NCI-H2081 (cell line): ENCODE measurements around the gene KLHL13.
"Not testable (repeated sequence)": the region's sequence is repeated elsewhere in the genome, so short reads cannot be mapped to it uniquely, and the experiment has no call there.

Experiments
- DNase-seq, 2 experiments: peaks; one replicate each; lab custom pipeline; 2025; lab: John Stamatoyannopoulos, UW

The KLHL13 gene

GRCh38 chrX:118116713-118117550, at the start of gene KLHL13:
Gene KLHL13 (minus strand): TSS chrX:118116810. CDS start chrX:118028473, 88,337 bp downstream.
- peak; percentile 61 to 74 for DNase-seq

- no peak for DNase-seq
These were observed 47.5 kb upstream of the KLHL13 start for GRCh38 chrX:118164138-118164537.

GRCh38 chrX:118156953-118157608, 40.5 kb upstream of the KLHL13 start:
- no peak for DNase-seq

- no peak for DNase-seq
These were observed 39.8 kb upstream of the KLHL13 start for GRCh38 chrX:118156254-118156952.

GRCh38 chrX:118153270-118153669, 36.7 kb upstream of the KLHL13 start:
- DNase-seq: no peak

GRCh38 chrX:118152721-118153120, 36.1 kb upstream of the KLHL13 start:
- no peak for DNase-seq

- no peak for DNase-seq
These were observed 32.1 kb upstream of the KLHL13 start for GRCh38 chrX:118148737-118149136.

GRCh38 chrX:118147771-118148170, 31.2 kb upstream of the KLHL13 start:
- DNase-seq: not testable (repeated sequence)

GRCh38 chrX:118143578-118143977, 27.0 kb upstream of the KLHL13 start:
- no peak for DNase-seq

- no peak for DNase-seq
These were observed 14.7 kb upstream of the KLHL13 start for GRCh38 chrX:118131336-118131735.

- DNase-seq: no peak
These were observed 13.1 kb upstream of the KLHL13 start for GRCh38 chrX:118129681-118130080.

- no peak for DNase-seq
These were observed 12.1 kb upstream of the KLHL13 start for GRCh38 chrX:118128724-118129123.

- no peak for DNase-seq
These were observed 9.7 kb upstream of the KLHL13 start for GRCh38 chrX:118126286-118126685.

- DNase-seq: not testable (repeated sequence)
These were observed 7.6 kb upstream of the KLHL13 start for GRCh38 chrX:118124243-118124642.

GRCh38 chrX:118117741-118118140, 1.1 kb upstream of the KLHL13 start:
- no peak for DNase-seq

GRCh38 chrX:118115953-118116712, 477 bp downstream of the KLHL13 start:
- peak; percentile 61 to 74 for DNase-seq

- peak in 1 of 2 experiments; percentile 45 for DNase-seq
These were observed 1.6 kb downstream of the KLHL13 start for GRCh38 chrX:118114971-118115370.

- DNase-seq: no peak
These were observed 7.5 kb downstream of the KLHL13 start for GRCh38 chrX:118109065-118109464.

- DNase-seq: no peak
These were observed 8.3 kb downstream of the KLHL13 start for GRCh38 chrX:118108304-118108703.

- no peak for DNase-seq
These were observed 16.5 kb downstream of the KLHL13 start for GRCh38 chrX:118100091-118100490.

- DNase-seq: no peak
These were observed 28.5 kb downstream of the KLHL13 start for GRCh38 chrX:118088084-118088483.

- no peak for DNase-seq
These were observed 42.4 kb downstream of the KLHL13 start for GRCh38 chrX:118074196-118074595.
